Umbilical cord (tissue), 2 donors: ENCODE results near the gene GNG7. TPM values are rescaled to one million over a fixed set of nuclear protein-coding genes. Genes with fewer than 3 reads are reported as not detected.

Experiments used
- DNase-seq: peaks from one replicate; pipeline ENCODE4 v3.0.0-alpha.2; 2015; ENCODE audit warnings: low spot score
- total RNA-seq: library from RNA; depleted of rRNA; stranded (reverse); fragments of >200 nt; gene quantifications from one replicate; pipeline ENCODE4 v1.2.3, GENCODE V29; 2014; ENCODE audit warnings: low replicate concordance; ENCODE audit not compliant: insufficient read depth

The GNG7 gene
- total RNA-seq, 1 donor from 2014 or later, result 0.48 TPM

- DNase-seq, result no peak
These were observed 24.6 kb upstream of the GNG7 start for GRCh38 chr19:2726904-2727639.

DNA sequence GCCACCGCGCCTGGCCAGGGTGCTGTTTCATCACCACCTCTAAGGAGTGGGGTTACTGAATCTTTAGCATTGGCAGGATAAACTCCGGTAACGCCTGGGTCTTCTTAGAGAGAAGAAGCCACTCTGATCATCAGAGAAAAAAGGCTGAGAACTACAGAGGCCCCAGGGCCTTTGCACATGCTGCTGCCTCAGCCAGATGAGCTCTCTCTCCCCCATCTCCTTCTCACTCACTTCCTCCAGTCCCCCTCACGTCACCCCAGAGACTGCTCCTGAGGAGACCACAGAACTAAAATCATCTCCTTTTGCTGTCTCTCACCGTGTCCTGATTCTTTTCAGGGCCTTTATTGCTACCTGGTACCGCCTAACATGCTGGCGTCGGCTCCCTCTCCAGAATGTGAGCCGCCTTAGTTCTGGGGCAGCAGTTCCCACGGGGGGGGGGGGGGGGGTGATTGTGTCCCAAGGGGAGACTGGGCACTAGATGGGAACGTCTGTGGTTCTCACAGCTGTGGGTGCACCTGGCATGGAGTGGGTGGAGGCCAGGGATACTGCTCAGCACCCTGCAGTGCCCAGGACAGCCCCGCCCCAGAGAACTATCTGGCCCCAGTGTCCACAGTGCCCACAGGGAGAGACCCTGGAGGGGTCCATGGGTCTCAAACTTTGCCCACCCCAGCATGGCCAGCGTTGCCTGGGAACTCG, 23.8 kb upstream of the GNG7 start:
- DNase-seq, result no peak

- no peak for DNase-seq
These were observed 21.7 kb upstream of the GNG7 start for GRCh38 chr19:2724148-2724557.

GRCh38 chr19:2723747-2724146, 21.3 kb upstream of the GNG7 start:
- no peak for DNase-seq

GRCh38 chr19:2723345-2723715, 20.8 kb upstream of the GNG7 start:
- DNase-seq, result no peak

GRCh38 chr19:2722541-2723344, 20.2 kb upstream of the GNG7 start:
- peak; percentile 74 for DNase-seq

- DNase-seq, result no peak
These were observed 19.4 kb upstream of the GNG7 start for GRCh38 chr19:2721570-2722540.

- DNase-seq, result no peak
These were observed 18.5 kb upstream of the GNG7 start, which contains the start of gene DIRAS1 for GRCh38 chr19:2720777-2721569. DIRAS1 (minus strand) TSS chr19:2721372; CDS start chr19:2717806, 3,566 bp downstream.

GRCh38 chr19:2719920-2720776, 17.7 kb upstream of the GNG7 start:
- no peak for DNase-seq

GRCh38 chr19:2719232-2719735, 16.8 kb upstream of the GNG7 start:
- DNase-seq, result no peak

- DNase-seq, result no peak
These were observed 15.4 kb upstream of the GNG7 start for GRCh38 chr19:2717638-2718541.

- no peak for DNase-seq
These were observed 14.5 kb upstream of the GNG7 start for GRCh38 chr19:2716722-2717637.

DNA sequence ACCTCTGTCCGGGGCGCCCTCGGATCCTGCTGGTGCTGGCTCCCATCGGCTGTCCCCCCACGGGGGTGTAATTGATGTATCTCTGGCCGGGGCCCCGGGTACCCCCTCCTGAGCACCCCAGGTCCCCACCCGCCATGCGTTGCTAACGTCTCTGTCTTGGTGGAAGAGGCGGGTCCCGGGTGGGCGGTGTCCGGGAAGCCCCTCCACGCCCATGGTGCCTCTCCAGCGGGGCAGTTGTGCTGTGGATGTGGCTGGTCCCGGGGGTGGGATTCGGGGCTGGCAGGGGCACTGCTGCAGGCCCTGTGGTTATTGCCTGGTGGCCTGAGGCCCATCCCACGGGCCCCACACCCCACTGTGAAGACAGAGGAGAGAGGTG, 13.8 kb upstream of the GNG7 start:
- no peak for DNase-seq

- DNase-seq, result no peak
These were observed 13.2 kb upstream of the GNG7 start for GRCh38 chr19:2715470-2716274.

DNA sequence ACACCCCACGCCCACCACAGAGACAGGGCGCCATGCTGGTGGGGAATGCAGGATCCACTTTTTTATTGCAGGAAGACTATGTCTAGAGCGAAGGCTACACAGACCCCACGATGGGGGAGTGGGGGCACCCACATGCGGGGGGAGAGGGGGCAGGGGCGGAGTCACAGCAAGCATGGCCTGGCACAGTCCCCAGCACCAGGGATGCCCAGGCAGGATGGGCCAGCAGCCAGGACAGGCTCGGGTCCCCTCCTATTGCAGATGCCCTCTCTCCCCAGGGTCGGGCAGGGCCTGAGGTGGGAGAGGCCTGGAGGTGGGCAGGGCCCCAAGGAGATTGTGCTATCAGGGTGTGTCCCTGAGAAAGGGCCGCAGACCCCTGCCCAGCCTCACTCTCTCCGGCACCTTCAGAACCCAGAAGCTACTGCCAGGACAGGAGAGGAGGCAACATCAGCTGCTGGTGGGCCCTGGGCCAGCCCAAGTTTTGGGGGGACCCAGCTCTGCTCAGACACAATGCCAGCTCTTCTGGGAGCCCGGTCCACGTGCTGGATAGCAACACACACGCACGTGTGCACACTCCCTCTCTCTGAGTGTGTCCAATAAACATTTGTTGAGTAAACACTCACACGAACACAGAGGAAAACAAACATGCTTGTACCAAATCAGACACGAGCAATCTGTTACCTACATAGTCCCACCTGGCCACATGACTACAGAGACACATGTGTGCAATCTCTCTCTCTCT, 12.2 kb upstream of the GNG7 start:
- DNase-seq, result no peak
